Measurements from ENCODE around the gene RAB6B. TPM values are rescaled to one million over a fixed set of nuclear protein-coding genes. Genes with fewer than 3 reads are reported as not detected.

Gene RAB6B
- total and polyA plus RNA-seq, 2 experiments from 2014 or later: 1.2 to 3.9 TPM

DNA sequence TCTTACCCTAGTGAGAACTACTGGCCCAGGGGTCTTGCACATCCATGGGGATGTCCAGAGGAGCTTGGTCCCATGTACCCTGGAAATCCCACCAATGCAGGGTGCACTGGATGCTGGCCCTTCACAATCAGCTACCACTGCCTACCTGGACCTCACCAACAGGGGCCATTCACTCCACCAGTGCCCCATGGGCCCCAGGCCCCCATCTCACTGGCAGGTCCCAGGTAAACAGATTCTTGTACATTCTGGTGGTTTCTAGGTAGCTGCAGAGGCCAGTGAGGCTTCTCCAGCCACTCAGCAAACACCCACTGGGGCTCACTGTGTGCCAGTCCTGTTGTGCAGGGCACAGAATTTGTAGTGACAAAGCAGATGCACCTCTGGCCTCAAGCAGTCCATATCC is 24.9 kb downstream of the RAB6B start (continued):
- TF ChIP-seq, protein P1, sequence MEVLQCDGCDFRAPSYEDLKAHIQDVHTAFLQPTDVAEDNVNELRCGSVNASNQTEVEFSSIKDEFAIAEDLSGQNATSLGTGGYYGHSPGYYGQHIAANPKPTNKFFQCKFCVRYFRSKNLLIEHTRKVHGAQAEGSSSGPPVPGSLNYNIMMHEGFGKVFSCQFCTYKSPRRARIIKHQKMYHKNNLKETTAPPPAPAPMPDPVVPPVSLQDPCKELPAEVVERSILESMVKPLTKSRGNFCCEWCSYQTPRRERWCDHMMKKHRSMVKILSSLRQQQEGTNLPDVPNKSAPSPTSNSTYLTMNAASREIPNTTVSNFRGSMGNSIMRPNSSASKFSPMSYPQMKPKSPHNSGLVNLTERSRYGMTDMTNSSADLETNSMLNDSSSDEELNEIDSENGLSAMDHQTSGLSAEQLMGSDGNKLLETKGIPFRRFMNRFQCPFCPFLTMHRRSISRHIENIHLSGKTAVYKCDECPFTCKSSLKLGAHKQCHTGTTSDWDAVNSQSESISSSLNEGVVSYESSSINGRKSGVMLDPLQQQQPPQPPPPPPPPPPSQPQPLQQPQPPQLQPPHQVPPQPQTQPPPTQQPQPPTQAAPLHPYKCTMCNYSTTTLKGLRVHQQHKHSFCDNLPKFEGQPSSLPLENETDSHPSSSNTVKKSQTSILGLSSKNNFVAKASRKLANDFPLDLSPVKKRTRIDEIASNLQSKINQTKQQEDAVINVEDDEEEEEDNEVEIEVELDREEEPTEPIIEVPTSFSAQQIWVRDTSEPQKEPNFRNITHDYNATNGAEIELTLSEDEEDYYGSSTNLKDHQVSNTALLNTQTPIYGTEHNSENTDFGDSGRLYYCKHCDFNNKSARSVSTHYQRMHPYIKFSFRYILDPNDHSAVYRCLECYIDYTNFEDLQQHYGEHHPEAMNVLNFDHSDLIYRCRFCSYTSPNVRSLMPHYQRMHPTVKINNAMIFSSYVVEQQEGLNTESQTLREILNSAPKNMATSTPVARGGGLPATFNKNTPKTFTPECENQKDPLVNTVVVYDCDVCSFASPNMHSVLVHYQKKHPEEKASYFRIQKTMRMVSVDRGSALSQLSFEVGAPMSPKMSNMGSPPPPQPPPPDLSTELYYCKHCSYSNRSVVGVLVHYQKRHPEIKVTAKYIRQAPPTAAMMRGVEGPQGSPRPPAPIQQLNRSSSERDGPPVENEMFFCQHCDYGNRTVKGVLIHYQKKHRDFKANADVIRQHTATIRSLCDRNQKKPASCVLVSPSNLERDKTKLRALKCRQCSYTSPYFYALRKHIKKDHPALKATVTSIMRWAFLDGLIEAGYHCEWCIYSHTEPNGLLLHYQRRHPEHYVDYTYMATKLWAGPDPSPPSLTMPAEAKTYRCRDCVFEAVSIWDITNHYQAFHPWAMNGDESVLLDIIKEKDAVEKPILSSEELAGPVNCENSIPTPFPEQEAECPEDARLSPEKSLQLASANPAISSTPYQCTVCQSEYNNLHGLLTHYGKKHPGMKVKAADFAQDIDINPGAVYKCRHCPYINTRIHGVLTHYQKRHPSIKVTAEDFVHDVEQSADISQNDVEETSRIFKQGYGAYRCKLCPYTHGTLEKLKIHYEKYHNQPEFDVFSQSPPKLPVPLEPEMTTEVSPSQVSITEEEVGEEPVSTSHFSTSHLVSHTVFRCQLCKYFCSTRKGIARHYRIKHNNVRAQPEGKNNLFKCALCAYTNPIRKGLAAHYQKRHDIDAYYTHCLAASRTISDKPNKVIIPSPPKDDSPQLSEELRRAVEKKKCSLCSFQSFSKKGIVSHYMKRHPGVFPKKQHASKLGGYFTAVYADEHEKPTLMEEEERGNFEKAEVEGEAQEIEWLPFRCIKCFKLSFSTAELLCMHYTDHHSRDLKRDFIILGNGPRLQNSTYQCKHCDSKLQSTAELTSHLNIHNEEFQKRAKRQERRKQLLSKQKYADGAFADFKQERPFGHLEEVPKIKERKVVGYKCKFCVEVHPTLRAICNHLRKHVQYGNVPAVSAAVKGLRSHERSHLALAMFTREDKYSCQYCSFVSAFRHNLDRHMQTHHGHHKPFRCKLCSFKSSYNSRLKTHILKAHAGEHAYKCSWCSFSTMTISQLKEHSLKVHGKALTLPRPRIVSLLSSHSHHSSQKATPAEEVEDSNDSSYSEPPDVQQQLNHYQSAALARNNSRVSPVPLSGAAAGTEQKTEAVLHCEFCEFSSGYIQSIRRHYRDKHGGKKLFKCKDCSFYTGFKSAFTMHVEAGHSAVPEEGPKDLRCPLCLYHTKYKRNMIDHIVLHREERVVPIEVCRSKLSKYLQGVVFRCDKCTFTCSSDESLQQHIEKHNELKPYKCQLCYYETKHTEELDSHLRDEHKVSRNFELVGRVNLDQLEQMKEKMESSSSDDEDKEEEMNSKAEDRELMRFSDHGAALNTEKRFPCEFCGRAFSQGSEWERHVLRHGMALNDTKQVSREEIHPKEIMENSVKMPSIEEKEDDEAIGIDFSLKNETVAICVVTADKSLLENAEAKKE (CRISPR knock-in tag; IDR thresholded peaks at IDR 0.05): no peak
- TF ChIP-seq EZH2 (IDR thresholded peaks at IDR 0.05; ENCODE audit: low read depth, unreplicated experiment) (no peak), NANOG (IDR thresholded peaks at IDR 0.05; ENCODE audit: borderline replicate concordance) (no peak)
- TF ChIP-seq, protein P2, sequence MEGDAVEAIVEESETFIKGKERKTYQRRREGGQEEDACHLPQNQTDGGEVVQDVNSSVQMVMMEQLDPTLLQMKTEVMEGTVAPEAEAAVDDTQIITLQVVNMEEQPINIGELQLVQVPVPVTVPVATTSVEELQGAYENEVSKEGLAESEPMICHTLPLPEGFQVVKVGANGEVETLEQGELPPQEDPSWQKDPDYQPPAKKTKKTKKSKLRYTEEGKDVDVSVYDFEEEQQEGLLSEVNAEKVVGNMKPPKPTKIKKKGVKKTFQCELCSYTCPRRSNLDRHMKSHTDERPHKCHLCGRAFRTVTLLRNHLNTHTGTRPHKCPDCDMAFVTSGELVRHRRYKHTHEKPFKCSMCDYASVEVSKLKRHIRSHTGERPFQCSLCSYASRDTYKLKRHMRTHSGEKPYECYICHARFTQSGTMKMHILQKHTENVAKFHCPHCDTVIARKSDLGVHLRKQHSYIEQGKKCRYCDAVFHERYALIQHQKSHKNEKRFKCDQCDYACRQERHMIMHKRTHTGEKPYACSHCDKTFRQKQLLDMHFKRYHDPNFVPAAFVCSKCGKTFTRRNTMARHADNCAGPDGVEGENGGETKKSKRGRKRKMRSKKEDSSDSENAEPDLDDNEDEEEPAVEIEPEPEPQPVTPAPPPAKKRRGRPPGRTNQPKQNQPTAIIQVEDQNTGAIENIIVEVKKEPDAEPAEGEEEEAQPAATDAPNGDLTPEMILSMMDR (conservative IDR thresholded peaks at IDR 0.05; ENCODE audit: low read depth in 2 of 2): no peak

DNA sequence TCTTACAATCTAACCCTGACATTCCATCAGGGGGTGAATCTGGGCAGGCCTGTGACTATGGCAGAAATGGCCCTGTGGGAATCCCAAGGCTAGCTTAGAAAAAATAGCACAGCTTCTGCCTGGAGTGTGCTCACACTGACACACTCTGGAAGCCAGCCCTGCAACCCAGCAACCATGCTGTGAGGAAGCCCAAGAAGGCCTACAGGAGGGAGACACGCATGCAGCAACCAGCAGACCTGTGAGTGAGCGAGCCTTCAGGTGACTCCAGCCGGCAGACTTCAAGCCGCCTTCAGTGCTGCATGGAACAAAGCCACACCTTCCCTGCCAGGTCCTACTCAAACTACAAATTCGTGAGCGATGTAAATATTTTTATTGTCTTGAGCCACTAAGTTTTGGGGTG is 26.1 kb downstream of the RAB6B start:
- ATAC-seq: no peak
- H3K4me3 Mint-ChIP-seq: no peak overlapping the region
- H3K36me3 Mint-ChIP-seq (ENCODE audit: low read depth): no peaks in the 10 kb centered on the region
- TF ChIP-seq NANOG (IDR thresholded peaks at IDR 0.05; ENCODE audit: borderline replicate concordance) (no peak), JUNB (IDR thresholded peaks at IDR 0.05; ENCODE audit: unreplicated experiment) (no peak), ZNF331 (CRISPR knock-in tag; IDR thresholded peaks at IDR 0.05; ENCODE audit: low read depth) (no peak), POLR2AphosphoS5 (IDR thresholded peaks at IDR 0.05; ENCODE audit: low read depth) (no peak)
- TF ChIP-seq, protein P3, sequence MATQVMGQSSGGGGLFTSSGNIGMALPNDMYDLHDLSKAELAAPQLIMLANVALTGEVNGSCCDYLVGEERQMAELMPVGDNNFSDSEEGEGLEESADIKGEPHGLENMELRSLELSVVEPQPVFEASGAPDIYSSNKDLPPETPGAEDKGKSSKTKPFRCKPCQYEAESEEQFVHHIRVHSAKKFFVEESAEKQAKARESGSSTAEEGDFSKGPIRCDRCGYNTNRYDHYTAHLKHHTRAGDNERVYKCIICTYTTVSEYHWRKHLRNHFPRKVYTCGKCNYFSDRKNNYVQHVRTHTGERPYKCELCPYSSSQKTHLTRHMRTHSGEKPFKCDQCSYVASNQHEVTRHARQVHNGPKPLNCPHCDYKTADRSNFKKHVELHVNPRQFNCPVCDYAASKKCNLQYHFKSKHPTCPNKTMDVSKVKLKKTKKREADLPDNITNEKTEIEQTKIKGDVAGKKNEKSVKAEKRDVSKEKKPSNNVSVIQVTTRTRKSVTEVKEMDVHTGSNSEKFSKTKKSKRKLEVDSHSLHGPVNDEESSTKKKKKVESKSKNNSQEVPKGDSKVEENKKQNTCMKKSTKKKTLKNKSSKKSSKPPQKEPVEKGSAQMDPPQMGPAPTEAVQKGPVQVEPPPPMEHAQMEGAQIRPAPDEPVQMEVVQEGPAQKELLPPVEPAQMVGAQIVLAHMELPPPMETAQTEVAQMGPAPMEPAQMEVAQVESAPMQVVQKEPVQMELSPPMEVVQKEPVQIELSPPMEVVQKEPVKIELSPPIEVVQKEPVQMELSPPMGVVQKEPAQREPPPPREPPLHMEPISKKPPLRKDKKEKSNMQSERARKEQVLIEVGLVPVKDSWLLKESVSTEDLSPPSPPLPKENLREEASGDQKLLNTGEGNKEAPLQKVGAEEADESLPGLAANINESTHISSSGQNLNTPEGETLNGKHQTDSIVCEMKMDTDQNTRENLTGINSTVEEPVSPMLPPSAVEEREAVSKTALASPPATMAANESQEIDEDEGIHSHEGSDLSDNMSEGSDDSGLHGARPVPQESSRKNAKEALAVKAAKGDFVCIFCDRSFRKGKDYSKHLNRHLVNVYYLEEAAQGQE (IDR thresholded peaks at IDR 0.05; ENCODE audit: unreplicated experiment): no peak
- TF ChIP-seq, protein P2 (conservative IDR thresholded peaks at IDR 0.05; ENCODE audit: low read depth in 2 of 2): no peak
- TF ChIP-seq, protein P4, sequence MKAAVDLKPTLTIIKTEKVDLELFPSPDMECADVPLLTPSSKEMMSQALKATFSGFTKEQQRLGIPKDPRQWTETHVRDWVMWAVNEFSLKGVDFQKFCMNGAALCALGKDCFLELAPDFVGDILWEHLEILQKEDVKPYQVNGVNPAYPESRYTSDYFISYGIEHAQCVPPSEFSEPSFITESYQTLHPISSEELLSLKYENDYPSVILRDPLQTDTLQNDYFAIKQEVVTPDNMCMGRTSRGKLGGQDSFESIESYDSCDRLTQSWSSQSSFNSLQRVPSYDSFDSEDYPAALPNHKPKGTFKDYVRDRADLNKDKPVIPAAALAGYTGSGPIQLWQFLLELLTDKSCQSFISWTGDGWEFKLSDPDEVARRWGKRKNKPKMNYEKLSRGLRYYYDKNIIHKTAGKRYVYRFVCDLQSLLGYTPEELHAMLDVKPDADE (IDR thresholded peaks at IDR 0.05): no peak

More for the DNA sequence above, 26.1 kb downstream of the RAB6B start:
- H3F3A ChIP-seq (replicated peaks; ENCODE audit: low read depth): no peaks in the 10 kb centered on the region
- H3K9me2 ChIP-seq (ENCODE audit: insufficient read depth): no peaks in the 10 kb centered on the region
- Mint-ChIP-seq H3K27me3 (ENCODE audit: insufficient read depth, low read depth, poor library complexity) (peaks cover 11% of the 10 kb centered on the region), H3K4me1 (peaks cover 24% of the 10 kb centered on the region), H3K27ac (no peak overlapping the region), H3K9me3 (no peaks in the 10 kb centered on the region)
- no peak overlapping the region for H3K27ac ChIP-seq (ENCODE audit: low read depth)
- no peaks in the 10 kb centered on the region for H3K36me3 ChIP-seq (ENCODE audit: insufficient read depth)
- no peaks in the 10 kb centered on the region for H3K27me3 ChIP-seq (ENCODE audit: insufficient read depth)
- H3K4me2 ChIP-seq: no peak overlapping the region
- no peak for DNase-seq (ENCODE audit: low spot score)
- no peaks in the 10 kb centered on the region for H3K79me2 ChIP-seq (replicated peaks; ENCODE audit: insufficient read depth)
- H4K20me1 ChIP-seq (replicated peaks; ENCODE audit: insufficient read depth): no peaks in the 10 kb centered on the region
- H3K4me3 ChIP-seq: no peak overlapping the region
- no peak overlapping the region for H2AFZ ChIP-seq
- H3K4me1 ChIP-seq (ENCODE audit: insufficient read depth): no peaks in the 10 kb centered on the region
